NCI-H510A treated with DMSO at 0.1 percent for 48 hours (cell line): Measurements from ENCODE around the gene LENG1.

Experiments
- DNase-seq: peaks from one replicate; lab custom pipeline; 2025; lab: John Stamatoyannopoulos, UW

LENG1 gene

DNA sequence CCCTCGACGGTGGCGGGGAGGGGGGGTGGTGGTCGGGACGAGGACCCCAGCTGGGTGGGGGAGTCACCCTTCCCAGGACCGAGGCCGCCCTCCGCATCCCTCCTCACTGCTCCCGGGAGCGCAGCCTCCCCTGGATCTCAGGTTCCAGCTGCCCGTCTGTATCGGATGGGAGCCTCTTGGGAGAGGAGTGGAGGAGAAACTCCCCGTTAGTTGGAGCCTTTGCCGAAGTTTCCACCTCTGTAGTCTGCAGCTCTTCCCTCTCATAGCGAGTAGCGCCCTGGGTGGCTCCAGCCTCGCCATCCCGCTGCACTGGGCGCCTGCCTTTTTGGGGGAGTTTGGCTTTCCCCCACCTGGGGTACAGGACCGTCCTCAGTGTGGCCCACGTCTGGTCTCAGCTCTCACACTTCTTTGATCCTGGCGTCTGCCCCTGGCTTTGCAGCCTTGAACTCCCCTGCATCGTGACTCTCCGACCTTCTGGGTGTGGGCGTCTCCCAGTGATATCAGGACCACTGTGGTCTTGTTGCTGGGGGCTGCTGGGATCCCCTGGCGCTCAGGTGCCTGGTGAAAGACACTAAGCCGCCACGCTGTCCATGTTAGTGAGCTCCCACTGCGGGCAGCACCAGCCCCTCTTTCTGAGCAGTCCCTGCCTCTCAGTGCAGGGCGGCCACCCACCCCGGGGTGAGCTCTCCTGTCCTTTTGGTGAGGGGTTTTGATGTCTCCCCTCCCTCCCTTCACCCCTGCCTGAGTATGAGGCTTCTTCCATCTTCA lies 20.8 kb downstream of the LENG1 start:
- DNase-seq, result no peak

DNA sequence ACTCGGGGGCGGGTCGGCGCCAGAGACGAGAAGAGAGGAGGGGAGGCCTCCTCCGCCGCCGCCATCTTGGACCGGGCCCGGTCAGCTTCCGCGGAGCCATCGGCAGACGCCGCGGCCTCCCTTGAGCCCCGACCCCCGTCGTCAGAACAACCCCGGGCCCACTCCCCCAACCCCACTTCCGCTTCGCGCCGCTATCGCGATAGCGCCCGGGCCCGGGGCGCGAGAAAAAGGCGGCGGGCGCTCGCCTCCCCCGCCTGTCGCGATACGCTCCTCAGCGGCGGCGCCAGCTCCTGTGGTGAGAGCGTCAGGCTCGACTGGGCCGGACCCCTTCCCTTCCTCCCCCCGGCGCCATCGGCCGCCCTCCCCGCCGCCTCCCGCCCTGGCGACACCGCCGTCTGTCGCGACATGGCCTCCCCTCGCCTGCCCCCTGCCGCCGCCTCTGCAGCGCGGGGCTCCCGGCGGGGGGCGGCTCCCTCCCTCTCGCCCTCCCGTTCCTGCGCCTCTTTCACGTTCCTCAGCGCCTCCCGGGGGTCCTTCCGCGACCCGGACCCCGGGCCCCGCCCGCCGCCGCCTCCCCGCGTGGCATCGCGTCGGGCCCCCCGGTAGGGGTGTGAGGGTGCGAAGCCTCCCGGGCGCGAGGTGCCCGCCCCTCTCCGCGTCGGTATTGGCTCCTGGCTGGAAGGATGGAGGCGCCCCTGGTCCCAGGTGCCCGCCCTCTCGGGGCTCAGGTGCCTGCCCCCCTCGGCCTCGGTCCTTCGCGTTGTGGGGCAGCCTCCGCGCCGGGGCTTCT lies 21.6 kb downstream of the LENG1 start, which contains the start of gene CNOT3:
CNOT3 (plus strand) TSS at position 64 of the 790 bp plus-strand sequence. CDS start 5,217 bp downstream, outside the sequence.
- no peak for DNase-seq

DNA sequence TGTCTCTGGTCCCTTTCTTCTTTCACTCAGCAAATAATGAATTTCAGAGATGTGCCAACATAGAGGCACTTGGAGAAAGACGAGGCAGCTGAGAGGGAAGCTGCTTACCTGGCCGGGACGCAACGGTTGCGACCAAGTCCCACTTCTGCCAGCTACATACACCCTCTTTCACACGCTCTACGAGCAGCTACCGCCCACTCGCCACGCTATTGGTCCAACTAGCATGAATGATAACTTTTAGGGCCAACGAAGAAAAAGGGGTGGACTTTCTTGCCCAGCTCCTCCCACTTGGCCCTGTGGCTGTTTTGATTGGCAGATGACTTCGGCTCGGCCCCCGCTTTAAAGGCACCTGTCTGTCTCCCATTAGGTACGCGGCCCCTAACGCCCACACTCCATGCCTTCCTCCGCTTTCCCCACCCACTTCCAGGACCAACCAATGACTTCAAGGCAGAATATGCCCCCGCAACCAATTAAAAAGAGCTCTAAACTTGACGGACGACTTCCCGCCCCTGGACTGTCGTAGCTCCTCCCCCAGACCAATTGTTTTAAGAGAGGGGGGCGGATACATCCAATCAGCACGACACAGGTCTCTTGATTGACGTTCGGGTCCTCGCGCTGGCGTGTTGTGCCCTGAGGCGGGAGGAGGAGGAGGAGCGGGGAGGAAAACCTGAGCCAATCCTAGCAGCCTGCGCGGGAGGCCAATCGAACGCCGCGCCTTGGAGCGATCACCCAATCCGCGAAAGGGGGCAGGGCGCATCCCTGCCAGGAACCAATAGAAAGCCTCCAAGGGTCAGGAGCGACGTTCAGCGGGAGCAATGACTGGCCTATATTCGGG lies 22.4 kb downstream of the LENG1 start:
- DNase-seq, result peak; percentile 99

DNA sequence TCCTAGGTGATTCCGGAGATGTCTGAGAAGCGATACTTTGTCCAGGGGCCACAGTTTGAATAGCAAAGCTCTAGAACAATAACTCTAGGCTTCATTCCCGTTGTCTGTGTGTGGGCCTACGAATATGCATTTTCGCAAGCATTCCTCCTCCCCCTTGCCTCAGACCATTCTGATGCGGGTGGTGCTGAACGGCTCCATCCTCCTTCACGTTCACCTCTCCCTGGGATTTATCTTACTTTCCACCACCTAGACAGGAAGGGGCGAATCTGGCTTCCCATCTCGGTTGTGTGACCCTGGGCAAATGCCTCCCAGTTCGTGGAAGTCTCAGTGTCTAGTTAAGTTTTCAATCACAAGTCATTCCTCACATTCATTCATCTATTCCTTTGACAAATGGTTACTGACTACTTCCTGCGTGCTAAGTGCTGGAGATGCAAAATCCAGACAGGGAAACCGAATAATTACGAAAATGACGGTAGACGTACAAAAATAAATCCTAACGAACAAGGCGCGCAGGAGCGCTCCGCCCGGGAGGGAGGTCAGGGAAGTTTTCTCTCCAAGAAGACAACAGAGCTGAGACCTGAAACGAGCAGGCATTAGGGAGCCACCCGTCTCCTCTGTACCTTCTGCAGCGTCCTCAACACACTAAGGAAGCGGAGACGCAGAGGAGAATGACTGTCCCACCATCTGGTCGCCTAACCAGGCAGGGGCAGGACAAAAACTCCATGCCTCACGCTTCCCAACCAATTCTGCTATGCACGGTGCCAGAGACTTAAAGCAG lies 23.2 kb downstream of the LENG1 start:
- DNase-seq, result peak; percentile 35

DNA sequence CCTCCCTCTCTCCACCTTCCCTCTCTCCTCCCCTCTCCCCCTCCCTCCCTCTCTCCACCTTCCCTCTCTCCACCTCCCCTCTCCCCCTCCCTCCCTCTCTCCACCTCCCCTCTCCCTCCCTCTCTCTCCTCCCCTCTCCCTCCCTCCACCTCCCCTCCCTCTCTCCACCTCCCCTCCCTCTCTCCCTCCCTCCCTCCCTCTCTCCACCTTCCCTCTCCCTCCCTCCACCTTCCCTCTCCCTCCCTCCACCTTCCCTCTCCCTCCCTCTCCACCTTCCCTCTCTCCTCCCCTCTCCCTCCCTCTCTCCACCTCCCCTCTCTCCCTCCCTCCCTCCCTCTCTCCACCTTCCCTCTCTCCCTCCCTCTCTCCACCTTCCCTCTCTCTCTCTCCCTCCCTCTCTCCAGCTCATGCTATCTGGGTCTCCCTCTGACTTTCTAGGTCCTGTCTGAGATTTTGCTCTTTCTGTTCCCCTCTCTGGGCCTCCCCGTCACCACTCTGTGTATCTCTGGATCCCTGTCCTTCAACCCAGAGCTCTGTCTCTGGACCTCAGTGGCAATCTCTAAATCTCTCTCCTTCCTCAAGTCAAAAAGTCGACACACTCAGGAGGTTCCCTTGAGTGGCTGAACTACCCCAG lies 25.4 kb downstream of the LENG1 start:
- no peak for DNase-seq

DNA sequence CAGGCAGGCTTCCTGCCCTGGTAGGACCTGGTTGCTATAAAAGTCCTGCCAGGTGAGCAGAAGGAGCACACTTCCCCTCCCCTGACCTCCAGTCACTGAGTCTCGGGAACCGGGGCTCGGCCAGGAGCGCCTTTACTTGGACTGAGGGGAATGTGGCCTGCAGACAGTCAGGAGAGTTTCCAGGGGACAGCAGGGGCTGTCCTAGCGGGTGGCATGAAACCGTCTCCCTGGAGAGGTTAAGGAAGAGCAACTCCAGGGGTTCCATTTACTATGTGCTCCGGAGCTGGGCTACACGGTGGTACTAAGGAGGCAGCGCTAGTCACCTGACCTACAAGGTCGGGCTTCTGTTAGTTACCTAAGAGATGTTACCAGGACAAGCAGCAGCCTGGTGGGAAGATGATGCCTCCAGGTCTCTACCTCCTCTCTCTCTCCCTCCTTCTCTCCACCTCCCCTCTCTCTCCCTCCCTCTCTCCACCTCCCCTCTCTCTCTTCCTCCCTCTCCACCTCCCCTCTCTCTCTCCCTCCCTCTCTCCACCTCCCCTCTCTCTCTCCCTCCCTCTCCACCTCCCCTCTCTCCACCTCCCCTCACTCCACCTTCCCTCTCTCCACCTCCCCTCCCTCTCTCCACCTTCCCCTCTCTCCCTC lies 26.1 kb downstream of the LENG1 start:
- peak; percentile 64 for DNase-seq

DNA sequence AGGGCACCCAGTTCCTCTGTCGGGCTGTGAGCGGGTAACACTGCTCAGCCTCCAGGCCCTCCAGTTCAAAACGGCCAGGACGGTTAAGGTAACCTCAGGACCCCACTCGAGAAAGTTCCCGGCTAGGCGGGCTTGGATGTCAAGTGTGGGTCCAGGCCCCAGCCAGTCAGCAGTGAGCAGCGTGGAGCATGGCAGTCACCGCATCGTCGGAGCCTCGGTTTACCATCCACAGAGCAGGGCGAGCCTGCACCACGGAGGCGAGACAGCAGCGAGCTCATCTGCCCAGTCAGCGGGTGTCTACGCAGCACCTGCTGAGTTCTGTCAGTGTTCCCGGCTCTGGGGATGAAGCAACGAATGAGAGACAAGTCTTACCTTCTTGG lies 29.9 kb downstream of the LENG1 start:
- DNase-seq, result no peak

DNA sequence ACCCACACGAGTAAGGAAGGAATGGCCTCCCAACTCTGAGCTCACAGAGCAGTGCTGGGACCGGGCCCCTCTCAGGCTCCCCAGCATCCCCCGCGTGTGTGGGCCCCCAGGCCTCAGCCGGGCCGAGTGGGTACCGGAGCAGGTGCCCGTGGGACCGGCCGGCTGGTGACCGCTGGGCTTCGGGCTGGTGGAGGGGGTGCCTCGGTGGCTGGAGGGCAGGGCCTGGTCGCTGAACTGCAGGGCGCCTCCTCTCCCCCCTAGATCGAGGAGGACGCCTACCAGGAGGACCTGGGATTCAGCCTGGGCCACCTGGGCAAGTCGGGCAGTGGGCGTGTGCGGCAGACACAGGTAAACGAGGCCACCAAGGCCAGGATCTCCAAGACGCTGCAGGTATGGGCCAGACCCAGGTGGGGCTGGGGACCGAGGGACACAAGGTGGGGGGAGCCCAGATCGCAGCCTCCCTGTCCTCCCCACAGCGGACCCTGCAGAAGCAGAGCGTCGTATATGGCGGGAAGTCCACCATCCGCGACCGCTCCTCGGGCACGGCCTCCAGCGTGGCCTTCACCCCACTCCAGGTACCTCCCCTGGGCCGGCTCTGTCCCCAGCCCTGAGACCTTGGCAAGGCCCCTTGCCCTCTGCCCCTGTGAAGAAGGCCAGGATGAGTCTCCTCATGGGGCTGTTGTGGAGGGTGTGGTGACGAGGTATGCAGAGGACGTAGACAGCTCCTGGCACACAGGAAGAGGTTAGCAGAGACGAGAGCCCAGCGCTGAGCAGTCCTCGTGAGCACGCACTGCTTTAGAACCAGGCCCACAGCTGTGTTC lies 30.5 kb downstream of the LENG1 start:
- DNase-seq, result no peak

DNA sequence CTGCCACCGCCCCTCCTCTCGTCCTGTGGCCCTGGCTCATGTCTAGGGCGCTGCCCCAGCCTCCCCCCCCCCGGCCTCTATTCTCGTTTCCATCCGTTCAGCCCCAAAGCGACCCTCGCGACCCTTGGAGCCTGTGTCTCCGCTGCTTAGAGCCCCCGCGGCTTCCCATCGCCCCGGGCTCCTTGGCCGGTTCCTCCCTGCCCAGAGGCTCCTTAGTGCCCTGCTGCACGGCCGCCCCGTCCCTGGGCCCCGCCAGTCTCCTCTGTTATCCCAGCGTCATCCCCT lies 31.1 kb downstream of the LENG1 start:
- no peak for DNase-seq

DNA sequence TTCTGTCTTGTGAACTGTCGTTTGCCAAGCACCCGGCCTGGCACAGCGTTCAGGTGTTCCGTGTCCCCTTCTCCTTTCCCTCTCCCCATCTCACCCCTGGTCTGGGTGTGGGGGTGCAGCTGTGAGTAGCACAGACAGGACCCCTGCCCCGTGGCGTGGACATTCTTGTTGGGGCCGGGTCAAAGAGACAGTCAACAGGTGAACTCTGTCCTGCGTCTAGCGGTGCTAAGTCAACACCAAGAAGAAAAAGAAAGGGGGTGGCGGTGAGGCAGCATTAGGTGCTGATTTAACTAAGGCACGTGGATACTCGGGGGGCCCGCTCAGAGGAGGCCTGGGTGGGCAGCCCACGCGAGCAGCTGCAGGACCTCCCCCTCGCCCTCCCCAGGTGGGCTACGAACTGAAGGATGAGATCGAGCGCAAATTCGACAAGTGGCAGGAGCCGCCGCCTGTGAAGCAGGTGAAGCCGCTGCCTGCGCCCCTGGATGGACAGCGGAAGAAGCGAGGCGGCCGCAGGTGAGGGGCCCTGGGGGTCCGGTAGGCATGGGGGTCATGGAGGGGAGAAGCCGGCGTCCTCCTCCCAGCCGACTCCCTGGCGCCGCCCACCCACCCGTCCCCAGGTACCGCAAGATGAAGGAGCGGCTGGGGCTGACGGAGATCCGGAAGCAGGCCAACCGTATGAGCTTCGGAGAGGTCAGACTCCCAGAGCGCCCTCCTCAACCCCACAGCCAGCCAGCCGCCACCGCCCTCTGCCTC lies 31.7 kb downstream of the LENG1 start:
- no peak for DNase-seq

DNA sequence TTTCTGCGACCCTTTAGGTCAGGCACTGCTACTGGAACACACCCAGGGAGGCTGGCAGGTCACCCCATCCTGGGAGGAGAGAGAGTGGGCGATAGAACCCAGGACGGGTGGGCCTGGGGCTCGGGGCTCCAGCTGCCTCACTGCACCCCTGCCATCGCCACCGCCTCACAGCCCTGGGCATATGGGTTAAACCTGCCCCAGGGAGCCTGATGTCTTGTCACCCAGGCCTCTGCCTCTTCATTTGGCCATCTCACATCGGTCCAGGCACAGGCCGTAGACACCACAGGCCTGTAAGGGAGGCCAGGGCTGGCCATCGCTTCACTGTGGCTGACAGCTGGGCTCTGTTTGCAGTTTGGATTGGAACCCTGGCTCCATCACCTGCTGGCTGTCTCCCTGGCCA lies 33.8 kb downstream of the LENG1 start:
- no peak for DNase-seq

DNA sequence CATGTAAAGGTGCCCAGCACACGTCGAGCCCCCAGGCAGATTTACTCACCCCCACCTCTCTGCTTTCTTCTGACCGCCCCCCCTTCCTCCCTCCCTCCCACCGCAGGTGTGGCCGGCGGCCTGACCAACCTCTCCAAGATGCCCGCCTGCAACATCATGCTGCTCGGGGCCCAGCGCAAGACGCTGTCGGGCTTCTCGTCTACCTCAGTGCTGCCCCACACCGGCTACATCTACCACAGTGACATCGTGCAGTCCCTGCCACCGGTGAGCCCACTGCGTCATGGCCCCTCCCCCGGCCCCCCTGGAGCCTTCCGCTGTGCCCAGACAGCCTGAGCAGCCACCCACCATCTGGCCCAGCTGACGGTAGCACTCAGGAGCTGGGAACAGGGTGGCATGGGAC lies 35.1 kb downstream of the LENG1 start:
- DNase-seq, result no peak

DNA sequence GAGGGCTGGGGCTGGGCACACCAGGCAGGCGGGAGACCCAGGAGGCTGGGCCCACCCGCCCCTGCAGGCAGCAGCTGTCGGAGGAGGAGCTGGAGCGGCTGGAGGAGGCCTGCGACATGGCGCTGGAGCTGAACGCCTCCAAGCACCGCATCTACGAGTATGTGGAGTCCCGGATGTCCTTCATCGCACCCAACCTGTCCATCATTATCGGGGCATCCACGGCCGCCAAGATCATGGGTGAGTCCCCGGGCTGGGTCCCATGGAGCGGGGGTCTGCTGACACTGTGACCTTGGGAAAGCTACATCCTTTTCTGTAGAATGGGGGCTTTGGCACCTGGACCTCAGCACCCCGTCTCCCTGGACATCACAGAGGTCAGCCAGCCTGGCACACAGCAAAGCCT lies 35.8 kb downstream of the LENG1 start:
- no peak for DNase-seq

DNA sequence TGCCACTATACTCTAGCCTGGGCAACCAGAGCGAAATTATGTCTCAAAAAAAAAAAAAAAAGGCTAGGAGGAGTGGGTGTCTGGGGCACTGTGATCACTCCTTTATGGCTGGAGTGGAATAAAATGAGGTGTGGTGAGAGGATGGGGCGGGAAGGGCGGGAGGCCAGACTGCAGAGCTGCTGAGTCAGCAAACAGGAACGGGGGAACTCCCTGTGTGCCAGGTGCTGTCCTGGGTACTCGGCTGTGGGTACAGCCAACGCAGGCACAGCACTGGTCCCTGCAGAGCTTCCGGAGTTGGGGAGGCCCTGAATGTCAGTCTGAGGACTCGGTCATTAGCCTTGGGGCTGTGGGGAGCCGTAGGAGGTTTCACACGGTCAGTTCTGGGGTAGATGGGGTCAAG lies 38.3 kb downstream of the LENG1 start:
- no peak for DNase-seq

DNA sequence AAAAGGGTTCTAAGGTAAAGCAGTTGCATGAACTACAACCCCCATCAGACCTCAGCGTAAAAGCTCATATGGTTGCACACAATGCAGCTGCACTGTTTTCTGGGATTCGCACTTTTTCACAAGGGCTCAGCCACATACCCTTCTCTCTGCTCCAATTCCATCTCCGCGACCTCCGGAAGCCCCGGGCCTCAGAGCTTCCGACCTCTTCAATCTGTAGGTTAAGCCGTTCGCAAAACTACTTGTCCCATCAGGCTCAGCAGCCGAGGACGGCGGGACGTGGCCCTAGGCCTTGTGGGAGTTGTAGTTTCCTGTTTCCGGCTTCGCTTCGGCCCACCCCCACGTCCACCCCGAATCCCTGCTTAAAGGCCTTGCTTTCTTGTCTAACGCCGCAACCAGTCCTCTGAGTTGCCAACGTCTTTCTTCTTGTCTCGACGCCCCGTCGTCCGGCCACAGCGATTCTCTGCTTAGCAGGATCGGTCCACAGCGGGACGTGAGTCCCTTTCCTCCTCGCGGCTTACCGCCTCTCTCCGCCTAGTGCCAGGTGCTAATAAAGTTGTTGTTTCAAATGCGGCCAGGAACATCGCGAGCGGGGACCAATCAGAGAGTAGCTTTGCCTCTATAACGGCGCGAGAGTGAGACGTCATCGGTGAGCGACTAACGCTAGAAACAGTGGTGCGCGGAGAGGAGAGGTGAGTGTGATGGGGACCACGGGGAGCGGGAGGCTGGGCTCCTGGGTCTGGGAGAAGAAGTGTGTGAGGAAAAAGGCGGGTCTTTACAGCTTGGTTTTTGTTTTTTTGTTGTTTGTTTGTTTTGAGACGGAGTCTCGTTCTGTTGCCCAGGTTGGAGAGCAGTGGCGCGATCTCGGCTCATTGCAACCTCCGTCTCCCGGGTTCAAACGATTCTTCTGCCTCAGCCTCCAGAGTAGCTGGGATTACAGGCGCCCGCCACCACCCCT lies 44.1 kb downstream of the LENG1 start, which contains the start of the genes PRPF31 and TFPT:
PRPF31 (plus strand) TSS at position 646 of the 955 bp plus-strand sequence. CDS start 2,525 bp downstream, outside the sequence.
TFPT (minus strand) TSS at position 549 of the 955 bp plus-strand sequence; CDS start at position 161, 388 bp downstream.
- DNase-seq, result peak; percentile 97

DNA sequence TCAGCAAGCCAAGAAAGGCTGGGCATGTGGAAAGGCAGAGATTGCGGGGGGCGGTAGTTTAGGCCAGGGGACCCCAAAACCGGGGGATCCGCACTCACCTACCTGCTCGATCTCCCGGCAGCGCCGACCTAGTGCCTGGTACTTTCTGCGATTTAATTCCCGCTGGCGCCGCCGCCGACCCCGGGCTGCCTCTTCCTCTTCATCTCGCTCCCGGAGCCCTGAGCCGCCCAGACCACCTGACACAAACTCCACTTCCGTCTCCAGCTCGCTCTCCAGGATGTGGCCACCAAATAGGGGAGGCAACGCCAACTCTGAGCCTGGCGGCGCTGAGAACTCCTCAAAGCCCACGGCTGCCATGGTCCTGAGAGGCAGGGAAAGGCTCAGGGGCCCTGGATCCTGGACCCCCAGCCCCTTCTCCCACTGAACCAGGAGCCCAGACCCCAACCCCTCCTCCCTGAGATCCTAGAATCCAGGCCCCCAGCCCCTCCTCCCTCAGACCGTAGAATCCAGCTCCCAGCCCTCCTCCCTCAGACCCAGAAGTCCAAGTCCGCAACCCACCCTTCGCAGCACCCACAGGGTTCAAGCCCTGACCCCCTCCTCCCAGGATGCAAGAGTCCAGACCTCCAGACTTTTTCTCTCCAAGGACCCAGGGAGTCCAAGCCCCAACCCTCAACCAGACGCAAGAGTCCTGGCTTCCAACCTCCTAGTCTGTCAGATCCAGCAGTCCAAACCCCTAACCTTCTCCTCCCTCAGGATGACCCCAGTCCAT lies 45.0 kb downstream of the LENG1 start:
- DNase-seq, result no peak

DNA sequence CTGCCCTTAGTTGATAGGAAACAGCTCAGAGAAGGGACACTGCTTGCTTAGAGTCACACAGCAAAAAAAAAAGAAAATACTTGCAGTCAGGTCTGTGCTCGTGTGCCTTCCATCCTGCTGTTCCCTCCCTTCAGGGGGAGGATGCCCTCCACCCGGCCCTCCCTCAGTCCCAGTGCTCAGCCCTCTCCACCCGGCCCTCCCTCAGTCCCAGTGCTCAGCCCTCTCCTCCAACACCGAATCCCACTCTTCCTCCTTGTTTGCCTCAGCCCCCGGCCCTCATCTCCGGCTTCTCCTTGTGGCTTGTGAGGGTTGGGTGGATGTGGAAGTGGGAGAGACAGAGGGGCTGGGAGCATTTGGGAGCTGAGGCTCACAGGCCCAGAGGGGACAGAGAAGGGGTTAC lies 49.9 kb downstream of the LENG1 start:
- DNase-seq, result no peak
